Measurements from ENCODE around the gene PCSK5.
"Not testable (repeated sequence)": the region's sequence is repeated elsewhere in the genome, so short reads cannot be mapped to it uniquely, and the experiment has no call there.

Gene PCSK5

GRCh38 chr9:76081281-76081680 is 190.8 kb downstream of the PCSK5 start:
- DNase-seq (ENCODE audit: low read depth in 2 of 2): not testable (repeated sequence)

DNA sequence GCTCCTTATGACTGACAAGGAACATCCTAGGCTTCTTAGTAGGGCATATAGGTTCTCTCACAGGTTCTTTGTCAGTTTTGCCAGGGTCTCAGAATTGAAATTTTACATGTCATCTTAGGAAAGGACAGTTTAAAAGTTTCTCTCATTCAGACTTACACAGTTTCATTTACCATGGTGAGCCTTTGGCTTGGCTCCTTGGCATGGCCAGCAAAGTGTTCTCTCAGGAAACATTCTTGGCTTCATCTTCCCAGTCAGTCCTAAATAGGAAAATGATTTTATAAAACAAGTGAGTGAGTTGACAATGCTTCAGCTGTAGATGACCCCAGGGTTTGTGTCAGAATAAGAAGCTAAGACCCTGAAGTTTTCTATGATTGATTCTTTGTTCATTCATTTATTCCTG is 191.6 kb downstream of the PCSK5 start:
- DNase-seq (ENCODE audit: low read depth in 2 of 2): no peak

GRCh38 chr9:76085596-76085995 is 195.1 kb downstream of the PCSK5 start:
- no peak for DNase-seq (ENCODE audit: low read depth in 2 of 2)

DNA sequence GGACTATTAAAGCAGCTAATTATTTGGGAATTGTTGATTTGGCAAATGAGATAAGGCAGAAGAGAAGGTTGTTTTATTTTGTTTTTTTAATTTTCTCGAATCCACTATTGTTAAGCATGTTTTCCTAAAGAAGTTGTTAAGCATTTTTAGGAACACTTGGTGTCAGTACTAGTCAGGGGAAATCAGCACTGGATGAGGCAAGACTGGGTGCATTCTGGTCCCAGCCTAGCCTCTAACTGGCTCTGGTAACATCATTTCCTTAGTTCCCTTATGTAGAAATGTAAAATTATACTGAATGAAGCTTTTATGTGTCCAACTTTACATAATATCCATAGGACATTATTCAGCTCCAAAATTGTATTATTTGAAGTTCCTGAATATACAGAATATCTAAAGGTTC is 196.1 kb downstream of the PCSK5 start:
- DNase-seq (ENCODE audit: low read depth in 2 of 2): no peak

GRCh38 chr9:76087976-76088375 is 197.5 kb downstream of the PCSK5 start:
- no peak for DNase-seq (ENCODE audit: low read depth in 2 of 2)

DNA sequence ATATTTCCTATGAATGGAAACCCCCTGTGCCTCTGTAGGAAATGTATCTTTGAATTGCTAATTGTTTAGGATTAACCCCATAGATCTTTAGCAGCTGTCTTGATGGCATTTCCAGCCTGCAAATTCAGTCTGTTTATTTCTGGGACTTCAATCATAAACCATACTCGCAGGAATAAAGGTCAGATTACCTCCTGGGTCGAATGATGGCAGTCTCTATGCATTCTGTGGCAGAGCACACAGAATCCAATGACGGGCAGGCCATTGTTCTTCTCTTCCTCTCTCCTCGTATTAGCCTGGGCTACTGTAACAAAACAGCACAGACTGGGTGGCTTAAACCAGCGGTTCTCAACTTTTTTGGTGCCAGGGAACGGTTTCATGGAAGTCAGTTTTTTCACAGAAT is 199.9 kb downstream of the PCSK5 start:
- no peak for DNase-seq (ENCODE audit: low read depth in 2 of 2)

GRCh38 chr9:76090909-76091308 is 200.4 kb downstream of the PCSK5 start:
- DNase-seq (ENCODE audit: low read depth in 2 of 2): no peak

DNA sequence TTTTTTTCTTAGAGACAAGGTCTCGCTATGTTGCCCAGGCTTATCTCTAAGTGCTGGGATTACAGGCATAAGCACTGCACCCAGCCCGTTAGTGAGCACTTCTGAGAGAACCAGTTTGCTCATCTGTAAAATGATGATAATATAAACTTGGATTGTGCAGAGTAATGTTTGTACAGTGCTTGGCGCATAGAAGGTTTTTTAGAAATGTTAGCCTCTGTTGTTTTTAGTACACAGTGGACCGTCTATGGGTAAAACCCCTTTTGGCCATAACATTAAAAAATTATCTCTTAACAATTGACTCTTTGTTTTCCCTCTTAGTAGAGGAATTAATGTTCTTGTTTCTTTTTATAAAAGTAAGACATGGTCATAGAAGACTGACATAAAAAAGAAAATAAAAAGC is 202.1 kb downstream of the PCSK5 start:
- DNase-seq (ENCODE audit: low read depth in 2 of 2): no peak

GRCh38 chr9:76095585-76095984 is 205.1 kb downstream of the PCSK5 start:
- DNase-seq (ENCODE audit: low read depth in 2 of 2): no peak

DNA sequence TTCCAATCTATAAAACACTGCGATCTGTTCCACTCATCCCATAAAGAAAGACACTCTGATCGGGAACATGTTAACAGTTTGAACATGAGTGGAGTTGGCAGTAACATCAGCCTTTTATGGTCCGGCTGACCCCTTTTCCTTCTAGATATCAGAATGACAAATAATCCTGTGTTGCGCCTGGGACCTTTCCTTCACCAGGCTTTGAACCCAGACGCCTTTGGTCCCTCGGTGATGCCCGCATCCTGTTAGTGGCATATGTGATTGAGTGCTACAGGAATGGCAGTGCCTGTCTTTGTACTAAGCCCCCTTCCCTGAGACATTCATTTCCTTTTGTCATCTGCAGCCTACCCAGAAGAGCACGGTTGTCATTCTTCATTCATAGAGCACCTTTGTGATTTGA is 209.0 kb downstream of the PCSK5 start:
- DNase-seq (ENCODE audit: low read depth in 2 of 2): no peak

DNA sequence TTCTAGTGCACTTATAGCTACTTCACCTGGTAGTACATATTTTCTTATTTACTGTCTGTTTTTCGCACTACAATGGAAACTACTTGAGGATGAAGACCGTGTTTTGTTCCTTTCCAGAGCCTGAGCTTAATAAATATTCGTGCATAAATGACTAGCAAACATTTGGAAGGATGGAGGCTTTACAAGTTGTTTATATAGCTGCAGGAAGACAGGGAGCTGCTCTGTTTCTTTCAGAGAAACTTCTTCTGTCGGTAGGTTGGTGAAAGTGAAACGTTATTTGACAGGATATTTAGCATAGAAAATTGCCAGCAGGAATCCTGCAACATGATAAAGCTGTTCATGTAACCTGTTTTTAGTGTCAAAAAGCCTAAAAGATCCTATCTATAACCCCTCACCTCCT is 210.6 kb downstream of the PCSK5 start:
- no peak for DNase-seq (ENCODE audit: low read depth in 2 of 2)

DNA sequence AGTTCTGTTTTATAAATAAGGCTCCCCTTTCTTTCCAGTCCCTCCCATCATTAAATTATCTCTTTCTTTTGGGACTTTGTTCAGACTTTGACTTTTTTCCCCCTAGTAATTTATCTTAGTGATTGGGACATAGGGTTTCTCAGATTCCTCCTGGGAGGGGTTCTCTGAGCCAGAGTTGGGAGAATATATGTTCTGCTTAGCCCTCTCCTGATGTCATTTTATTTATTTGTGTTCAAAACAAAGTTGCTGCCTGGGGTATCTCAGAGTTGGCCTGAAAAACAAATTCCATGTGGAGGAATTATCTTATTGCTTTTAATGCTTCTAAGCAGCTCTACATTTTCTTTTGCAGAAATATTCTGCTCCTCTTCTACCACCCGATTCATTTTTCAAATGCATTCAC is 211.0 kb downstream of the PCSK5 start:
- DNase-seq (ENCODE audit: low read depth in 2 of 2): no peak

GRCh38 chr9:76101947-76102346 is 211.5 kb downstream of the PCSK5 start:
- DNase-seq (ENCODE audit: low read depth in 2 of 2): no peak

DNA sequence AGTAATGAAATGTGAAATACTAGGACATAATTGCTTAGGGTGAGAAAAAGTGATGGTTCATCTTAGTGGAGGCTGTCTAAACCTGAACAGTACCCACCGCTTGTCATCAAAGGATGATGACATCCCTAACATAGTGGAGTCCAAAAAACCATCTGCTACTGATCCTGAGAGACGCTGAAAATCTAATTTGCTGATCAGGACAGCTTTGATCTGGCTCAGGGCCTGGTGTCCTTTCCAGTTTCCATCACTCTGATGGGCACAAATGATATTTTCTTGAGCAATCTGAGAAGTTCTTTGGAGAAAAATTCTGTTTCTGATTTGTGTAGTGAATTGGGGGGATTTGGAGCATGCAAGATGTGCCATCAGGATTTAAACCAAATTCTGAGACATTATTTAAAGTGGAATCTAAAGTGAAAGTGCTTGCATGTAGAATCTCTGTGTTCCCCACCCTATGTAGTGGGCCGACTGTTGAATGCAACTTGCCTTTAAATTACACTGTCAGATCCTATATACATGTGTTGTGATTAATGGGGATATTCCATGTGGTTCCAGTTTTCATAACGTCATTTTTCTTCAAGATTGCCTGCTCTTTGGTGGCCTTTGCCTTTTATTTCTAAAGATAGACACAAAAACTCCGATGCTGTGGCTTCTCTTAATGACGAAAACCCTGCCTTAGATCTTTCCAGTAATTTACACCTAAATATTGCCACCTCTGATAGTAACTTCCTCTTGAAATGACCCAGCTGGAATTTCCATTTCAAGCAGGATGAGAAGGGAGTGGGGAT is 213.2 kb downstream of the PCSK5 start:
- DNase-seq (ENCODE audit: low read depth in 2 of 2): no peak

GRCh38 chr9:76107482-76107881 is 217.0 kb downstream of the PCSK5 start:
- no peak for DNase-seq (ENCODE audit: low read depth in 2 of 2)

DNA sequence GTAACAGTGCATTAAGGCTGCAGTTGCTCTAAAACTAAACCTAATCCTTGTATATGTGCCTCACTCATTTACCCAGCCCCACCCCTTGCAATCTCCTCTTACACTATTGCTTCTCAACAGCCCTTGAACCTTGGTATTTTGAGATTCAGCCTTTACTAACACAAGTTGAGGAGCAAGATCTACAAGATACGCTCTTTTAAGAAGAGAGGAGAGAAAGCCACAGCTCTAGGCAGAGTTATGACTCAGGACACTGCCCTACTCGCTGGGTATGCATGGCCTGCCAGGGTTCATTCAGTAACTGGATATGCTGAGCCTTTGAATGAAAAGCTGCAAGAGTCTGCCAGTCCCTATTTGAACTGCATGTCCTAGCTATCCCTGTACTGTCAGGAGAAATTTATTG is 219.5 kb downstream of the PCSK5 start:
- DNase-seq (ENCODE audit: low read depth in 2 of 2): no peak

DNA sequence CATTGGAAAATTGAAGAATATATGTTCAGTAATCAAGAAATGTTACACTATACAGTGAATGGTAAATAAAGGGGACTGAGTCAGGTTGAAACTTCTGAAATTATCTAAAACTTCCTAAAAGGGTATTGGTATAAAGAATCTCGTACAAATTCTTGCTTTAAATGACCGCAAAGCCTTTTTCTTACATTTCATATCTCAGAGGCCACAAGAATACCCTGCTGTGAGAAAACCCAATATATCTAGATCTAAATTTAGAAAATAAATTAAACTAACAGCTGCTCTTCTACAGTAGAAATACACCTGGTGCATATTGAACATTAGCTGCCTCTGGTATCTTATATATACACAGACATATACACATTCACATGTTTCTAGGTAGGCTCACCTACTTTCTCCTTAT is 221.7 kb downstream of the PCSK5 start:
- DNase-seq (ENCODE audit: low read depth in 2 of 2): no peak

- no peak for DNase-seq (ENCODE audit: low read depth in 2 of 2)
Measured at GRCh38 chr9:76114144-76114543, 223.7 kb downstream of the PCSK5 start.

- DNase-seq (ENCODE audit: low read depth in 2 of 2): no peak
Measured at GRCh38 chr9:76115396-76115795, 224.9 kb downstream of the PCSK5 start.

GRCh38 chr9:76115982-76116646 is 225.6 kb downstream of the PCSK5 start:
- DNase-seq (ENCODE audit: low read depth in 2 of 2): no peak

DNA sequence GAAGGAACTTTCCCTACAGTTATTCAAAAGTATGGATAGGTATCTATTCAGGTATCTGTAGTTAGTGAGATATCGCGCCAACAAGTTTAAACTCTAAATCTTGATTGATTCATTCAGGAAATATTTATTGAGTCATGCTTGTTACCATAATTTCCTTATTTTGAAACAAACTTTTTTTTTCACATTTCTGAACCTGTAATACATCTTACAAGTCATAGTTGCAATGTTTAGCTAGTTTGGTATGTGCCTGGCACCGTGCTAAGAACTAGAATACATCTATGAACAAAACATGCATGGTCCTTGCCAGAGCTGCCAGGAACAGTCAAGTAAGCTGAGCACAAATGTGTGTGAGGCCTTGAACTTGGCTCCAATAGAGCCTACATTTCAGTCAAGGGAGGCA is 226.4 kb downstream of the PCSK5 start:
- no peak for DNase-seq (ENCODE audit: low read depth in 2 of 2)

DNA sequence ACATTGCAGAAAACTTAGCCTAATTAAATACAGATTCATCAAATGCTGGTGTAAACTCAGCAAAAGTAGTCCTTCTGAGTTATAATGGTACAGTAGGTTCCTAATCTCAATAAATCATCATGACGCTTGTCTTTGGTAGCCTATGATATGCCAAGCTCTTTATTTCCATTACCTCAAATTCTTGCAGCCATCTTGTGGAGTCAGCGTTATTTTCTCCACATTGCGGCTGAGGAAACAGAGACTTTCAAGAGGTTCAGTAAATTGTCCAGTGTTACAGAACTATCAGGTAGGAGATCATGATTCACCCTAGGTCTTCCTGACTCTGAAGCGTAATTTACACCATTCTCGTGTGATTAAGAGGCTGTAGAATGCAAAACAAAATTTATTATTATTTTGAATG is 237.2 kb downstream of the PCSK5 start:
- no peak for DNase-seq (ENCODE audit: low read depth in 2 of 2)

DNA sequence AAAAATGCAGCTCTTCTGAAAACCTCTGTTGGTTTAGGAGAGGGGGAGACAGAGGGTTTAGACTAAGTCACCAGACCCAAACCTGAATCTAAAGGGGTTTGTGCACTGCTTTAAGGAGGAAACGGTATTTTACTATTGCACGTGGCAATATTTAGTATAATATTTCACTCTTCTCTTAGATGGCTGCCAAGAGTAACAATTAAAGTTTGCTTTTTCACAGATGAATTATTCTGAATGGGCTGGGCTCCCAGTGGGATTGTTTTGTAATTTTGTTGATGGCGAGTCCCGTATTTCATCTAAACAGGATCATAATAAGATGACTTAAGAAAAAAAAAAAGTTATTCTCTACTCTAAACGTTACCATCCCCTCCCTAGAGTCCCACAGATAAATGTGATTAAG is 245.4 kb downstream of the PCSK5 start:
- no peak for DNase-seq (ENCODE audit: low read depth in 2 of 2)

DNA sequence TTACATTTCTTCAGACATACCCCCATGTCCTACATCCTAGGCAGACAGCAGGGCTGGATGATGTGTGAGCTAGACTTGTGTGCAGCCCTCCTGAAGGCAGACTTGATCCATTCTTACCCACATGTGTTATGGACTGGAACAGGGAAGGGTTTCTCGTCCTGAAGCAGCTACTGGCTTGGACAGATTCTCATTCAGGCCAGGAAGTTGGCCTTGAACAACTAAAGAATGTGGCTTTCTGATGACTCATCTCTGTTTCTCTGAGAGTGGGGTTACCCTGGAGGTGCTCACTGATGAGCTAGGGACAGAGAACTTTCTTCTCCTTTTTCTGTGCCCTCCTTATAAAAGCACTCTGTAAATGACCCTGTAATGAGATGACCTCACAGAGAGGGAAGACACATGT is 246.5 kb downstream of the PCSK5 start:
- no peak for DNase-seq (ENCODE audit: low read depth in 2 of 2)
